HG03103 (cell line): ENCODE measurements around the gene PCTP.

Experiments
- ATAC-seq: cut with Tn5 transposase; IDR thresholded peaks from one replicate; pipeline ENCODE4 v1.9.1; 2021; ENCODE audit warnings: low read depth; ENCODE audit not compliant: unreplicated experiment

The PCTP gene

GRCh38 chr17:55784666-55785065 is 33.8 kb downstream of the PCTP start:
- ATAC-seq = no peak

GRCh38 chr17:55785181-55785580 is 34.3 kb downstream of the PCTP start:
- ATAC-seq = no peak

- no peak for ATAC-seq
Measured at GRCh38 chr17:55793272-55793671, 42.4 kb downstream of the PCTP start.

GRCh38 chr17:55794725-55795482 is 44.1 kb downstream of the PCTP start:
- ATAC-seq = no peak

GRCh38 chr17:55806745-55807495 is 56.1 kb downstream of the PCTP start:
- no peak for ATAC-seq

- no peak for ATAC-seq
Measured at GRCh38 chr17:55811536-55811935, 60.7 kb downstream of the PCTP start.

GRCh38 chr17:55812323-55812722 is 61.5 kb downstream of the PCTP start:
- no peak for ATAC-seq

GRCh38 chr17:55813944-55814343 is 63.1 kb downstream of the PCTP start:
- ATAC-seq = no peak

- no peak for ATAC-seq
Measured at GRCh38 chr17:55814377-55814776, 63.5 kb downstream of the PCTP start.

GRCh38 chr17:55816532-55817396 is 65.9 kb downstream of the PCTP start:
- ATAC-seq = no peak

GRCh38 chr17:55817397-55817709 is 66.5 kb downstream of the PCTP start:
- no peak for ATAC-seq

GRCh38 chr17:55818026-55818425 is 67.2 kb downstream of the PCTP start:
- no peak for ATAC-seq

GRCh38 chr17:55818451-55819375 is 67.9 kb downstream of the PCTP start:
- ATAC-seq = no peak

- no peak for ATAC-seq
Measured at GRCh38 chr17:55820675-55821074, 69.8 kb downstream of the PCTP start.

- ATAC-seq = no peak
Measured at GRCh38 chr17:55822028-55822427, 71.2 kb downstream of the PCTP start.

- no peak for ATAC-seq
Measured at GRCh38 chr17:55825213-55825612, 74.4 kb downstream of the PCTP start.
